ENCODE data around the gene ARFIP2.

The ARFIP2 gene

DNA sequence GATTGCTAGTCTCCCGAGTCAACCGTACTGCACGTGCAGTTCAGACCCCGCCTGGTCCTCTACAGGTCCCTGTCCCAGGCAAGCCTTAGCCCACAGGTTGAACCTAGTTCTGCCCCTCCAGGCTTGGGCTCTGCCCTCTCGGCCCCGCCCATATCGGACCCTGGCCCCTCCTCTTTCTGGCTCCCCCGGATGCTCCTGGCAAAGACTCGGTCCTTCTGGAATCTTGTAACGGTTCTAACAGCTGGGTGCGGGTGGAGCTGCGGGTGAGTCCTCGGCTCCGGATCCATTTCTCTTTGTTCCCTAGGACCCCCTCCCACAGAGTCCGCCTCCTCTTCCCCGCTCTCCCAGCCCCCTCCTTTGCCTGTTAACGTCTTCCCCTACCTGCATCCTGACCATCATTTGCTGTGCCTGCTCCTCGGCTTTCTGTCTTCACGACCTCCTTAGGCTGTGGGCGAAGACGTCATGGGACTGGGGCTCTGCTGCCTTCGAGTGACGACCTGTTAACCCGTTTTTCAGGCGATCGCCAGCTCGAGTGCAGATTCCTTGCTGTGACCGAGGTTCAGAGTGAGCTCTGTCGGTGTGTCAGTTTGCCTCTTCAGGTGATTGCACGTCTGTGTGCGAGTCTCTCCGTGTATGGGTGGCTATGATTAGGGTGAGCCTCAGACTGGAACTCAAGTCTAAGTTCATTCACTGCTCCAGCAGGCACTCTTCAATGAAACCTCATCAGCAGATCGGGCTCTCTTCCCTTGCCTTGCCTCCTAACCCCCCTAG lies 16.1 kb upstream of the ARFIP2 start, which contains the start of gene DNHD1:
DNHD1 (plus strand) TSS at position 212 of the 771 bp plus-strand sequence. CDS start 936 bp downstream, outside the sequence.
- Mint-ChIP-seq H3K27me3 (no peaks in the 10 kb centered on the region), H3K4me3 (no peak within 1 kb of the TSS), H3K9me3 (no peaks in the 10 kb centered on the region), H3K36me3 (peaks cover 24 to 61% of the 10 kb centered on the region in 2 donors), H3K27ac (no peak within 1 kb of the TSS), H3K4me1 (peaks cover 5 to 10% of the 10 kb centered on the region in 2 donors)
- DNase-seq = no peak
- ATAC-seq (replicated peaks) = no peak

DNA sequence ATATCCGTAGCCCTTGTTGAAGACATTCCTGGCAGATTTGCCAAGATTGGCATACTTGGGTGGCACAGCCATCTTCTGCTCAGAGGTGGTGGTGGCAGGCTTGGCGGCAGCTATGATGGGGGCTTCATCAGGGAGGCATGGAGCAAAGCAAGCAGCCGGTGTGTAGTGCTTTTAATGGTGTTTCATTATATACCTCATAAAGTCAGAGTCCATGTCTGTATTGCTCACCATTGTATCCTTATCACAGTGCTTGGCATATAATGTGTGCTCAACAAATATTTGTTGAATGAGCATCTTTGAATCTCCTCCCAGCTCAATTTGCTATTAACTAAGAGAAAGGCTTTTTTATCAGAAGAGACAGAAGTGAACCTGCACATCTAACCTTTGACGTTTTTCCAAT lies 8.2 kb upstream of the ARFIP2 start:
- ATAC-seq (replicated peaks) (no peak), DNase-seq (no peak)
- Mint-ChIP-seq H3K27me3 (no peaks in the 10 kb centered on the region), H3K9me3 (peaks cover 0 to 1% of the 10 kb centered on the region in 2 donors), H3K27ac (no peak overlapping the region), H3K36me3 (peaks cover 11 to 48% of the 10 kb centered on the region in 2 donors), H3K4me1 (peaks cover 2 to 4% of the 10 kb centered on the region in 2 donors), H3K4me3 (no peak overlapping the region)

DNA sequence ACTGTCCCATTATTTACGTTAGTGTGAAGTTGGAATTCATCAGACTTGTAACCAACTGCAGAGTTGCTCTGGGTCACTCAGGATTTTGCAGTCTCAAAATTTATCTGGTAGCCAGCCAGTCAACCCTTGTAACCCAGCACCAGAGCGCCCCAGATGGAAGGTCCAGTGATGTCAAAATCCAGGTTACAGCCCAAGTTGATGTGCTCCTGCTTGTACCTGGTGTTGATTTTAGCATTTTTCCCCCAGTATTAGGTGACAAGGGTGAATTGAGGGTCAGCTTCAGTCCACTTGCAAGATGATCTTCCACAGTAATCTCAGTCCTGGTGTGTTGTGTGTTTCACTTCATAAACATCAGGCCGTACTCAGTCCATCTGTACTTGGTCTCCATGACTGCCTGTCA lies 7.7 kb upstream of the ARFIP2 start:
- no peak for ATAC-seq (replicated peaks)
- Mint-ChIP-seq H3K4me1 (peaks cover 2 to 4% of the 10 kb centered on the region in 2 donors), H3K36me3 (peaks cover 11 to 44% of the 10 kb centered on the region in 2 donors), H3K27me3 (no peaks in the 10 kb centered on the region), H3K4me3 (no peak overlapping the region), H3K27ac (peak overlapping the region; percentile 10), H3K9me3 (peaks cover 0 to 1% of the 10 kb centered on the region in 2 donors)
- no peak for DNase-seq

DNA sequence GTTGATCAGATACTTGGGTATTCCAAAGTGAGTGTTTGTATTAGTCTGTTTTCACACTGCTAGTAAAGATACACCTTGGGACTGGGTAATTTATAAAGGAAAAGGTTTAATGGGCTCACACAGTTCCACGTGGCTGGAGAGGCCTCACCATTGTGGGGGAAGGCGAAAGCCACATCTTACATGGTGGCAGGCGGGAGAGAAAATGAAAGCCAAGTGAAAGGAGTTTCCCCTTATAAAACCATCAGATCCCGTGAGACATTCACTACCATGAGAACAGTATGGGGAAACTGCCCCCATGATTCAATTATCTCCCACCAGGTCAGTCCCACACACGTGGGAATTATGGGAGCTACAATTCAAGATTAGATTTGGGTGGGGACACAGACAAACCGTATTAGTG lies 7.2 kb upstream of the ARFIP2 start:
- peaks cover 2 to 8% of the 10 kb centered on the region in 2 donors for H3K4me1 Mint-ChIP-seq
- H3K27ac Mint-ChIP-seq = peak overlapping the region; percentile 10
- no peaks in the 10 kb centered on the region for H3K27me3 Mint-ChIP-seq
- peaks cover 14 to 43% of the 10 kb centered on the region in 2 donors for H3K36me3 Mint-ChIP-seq
- peaks cover 0 to 1% of the 10 kb centered on the region in 2 donors for H3K9me3 Mint-ChIP-seq
- ATAC-seq (replicated peaks) = no peak
- no peak overlapping the region for H3K4me3 Mint-ChIP-seq
- no peak for DNase-seq

DNA sequence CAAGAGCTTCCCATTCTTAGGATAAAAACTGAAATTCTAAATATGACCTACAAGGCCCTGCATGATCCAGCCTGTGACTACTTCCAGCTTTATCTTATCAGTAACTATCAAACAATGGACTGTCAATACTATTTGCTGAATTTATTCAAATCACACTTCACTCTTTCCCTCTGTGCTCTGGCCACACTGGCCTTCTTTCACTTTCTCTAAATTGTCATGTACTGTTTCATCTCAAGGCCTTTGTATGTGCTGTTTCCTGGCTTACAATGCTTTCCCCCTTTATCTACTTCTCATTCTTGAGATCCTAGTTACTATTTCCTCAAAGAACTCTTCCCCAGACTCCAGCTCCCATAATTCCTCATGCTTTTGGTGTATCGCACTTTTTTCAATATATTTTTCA lies 5.8 kb upstream of the ARFIP2 start:
- H3K36me3 Mint-ChIP-seq = peaks cover 24 to 41% of the 10 kb centered on the region in 2 donors
- H3K9me3 Mint-ChIP-seq = peaks cover 0 to 1% of the 10 kb centered on the region in 2 donors
- ATAC-seq (replicated peaks) (no peak), DNase-seq (no peak)
- H3K27me3 Mint-ChIP-seq = no peaks in the 10 kb centered on the region
- H3K4me3 Mint-ChIP-seq = no peak overlapping the region
- peaks cover 11 to 18% of the 10 kb centered on the region in 2 donors for H3K4me1 Mint-ChIP-seq
- H3K27ac Mint-ChIP-seq = no peak overlapping the region

DNA sequence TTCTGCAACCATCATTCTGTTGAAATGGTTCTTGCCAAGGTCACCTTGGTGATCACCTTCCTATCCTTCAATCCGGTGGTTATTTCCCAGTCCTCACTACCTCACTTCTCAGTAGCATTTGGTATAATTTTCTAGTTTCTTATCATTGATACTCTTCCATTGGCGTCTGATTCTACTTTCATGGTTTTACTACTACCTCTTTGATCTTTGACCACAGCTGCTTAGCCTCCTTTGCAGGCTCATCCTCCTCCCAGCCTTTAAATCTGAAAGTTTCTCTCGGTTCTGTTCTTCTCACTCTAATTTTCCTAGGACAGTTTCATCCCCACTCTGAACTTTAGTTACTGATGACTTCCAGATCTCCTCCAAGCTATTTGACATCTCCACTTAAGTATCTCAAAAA lies 5.1 kb upstream of the ARFIP2 start:
- Mint-ChIP-seq H3K27me3 (no peaks in the 10 kb centered on the region), H3K36me3 (peaks cover 25 to 36% of the 10 kb centered on the region in 2 donors), H3K27ac (no peak overlapping the region), H3K9me3 (peaks cover 0 to 1% of the 10 kb centered on the region in 2 donors), H3K4me3 (no peak overlapping the region), H3K4me1 (peaks cover 11 to 19% of the 10 kb centered on the region in 2 donors)
- DNase-seq (no peak), ATAC-seq (replicated peaks) (no peak)

DNA sequence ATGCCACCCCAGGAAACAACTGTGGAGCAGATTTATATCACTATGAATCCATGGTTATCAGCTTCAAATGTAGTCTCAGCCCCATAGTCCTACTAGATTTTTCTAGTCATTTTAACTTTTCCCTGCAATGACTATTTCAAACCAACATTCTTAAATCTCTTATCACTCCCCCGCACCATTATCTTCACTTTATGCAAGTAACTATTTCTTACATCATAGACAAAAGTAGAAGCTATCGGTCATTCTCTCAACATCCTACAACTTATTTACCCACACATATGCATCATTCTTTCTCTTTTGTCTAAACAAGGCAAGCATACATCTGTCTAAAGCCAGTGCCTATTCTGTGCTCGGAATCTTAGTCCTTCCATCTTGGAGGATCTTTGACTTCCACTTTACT lies 4.5 kb upstream of the ARFIP2 start:
- Mint-ChIP-seq H3K4me1 (peaks cover 15 to 25% of the 10 kb centered on the region in 2 donors), H3K27me3 (no peaks in the 10 kb centered on the region), H3K4me3 (no peak overlapping the region), H3K9me3 (peaks cover 0 to 1% of the 10 kb centered on the region in 2 donors), H3K27ac (no peak overlapping the region), H3K36me3 (peaks cover 25 to 40% of the 10 kb centered on the region in 2 donors)
- no peak for DNase-seq
- no peak for ATAC-seq (replicated peaks)

DNA sequence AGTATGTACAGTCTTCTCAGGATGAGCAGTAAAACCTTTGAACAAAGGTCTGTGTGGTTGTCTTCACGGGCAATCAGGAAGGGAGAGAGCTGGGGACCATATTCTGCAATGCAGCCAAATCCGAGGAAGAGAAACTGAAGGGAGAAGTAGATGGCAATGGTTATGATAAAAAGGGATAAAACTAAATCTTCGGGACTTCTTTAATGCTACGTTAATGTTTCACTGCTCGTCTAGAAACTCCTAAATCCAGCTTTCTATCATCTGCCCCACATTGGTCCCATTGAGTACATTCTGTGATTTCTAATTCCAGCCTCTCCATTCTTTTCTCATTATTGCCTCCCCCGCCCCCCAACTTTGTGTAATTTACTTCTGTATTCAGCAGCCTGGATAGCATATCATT lies 1.9 kb upstream of the ARFIP2 start:
- H3K4me3 Mint-ChIP-seq = peak overlapping the region; percentile 97 to 99
- ATAC-seq (replicated peaks) = no peak

DNA sequence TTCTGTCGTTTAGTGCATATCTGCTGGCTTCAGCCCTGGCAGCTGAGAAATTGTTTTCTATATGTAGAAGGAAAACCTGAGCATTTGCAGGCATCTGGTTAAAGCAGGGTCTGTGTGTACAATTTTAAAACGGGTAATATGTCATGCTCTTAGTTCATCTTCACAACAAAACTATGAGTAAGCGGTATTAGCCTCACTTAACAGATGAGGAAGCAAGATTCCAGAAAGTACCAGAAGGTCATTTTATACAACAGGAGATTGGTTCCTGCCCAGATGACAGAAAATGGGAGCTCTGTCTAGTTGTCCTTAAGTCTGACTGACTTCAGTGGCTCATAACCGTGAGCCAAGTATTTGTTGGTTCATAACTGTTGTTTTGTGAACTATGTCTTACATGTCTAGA lies 1.3 kb upstream of the ARFIP2 start:
- ATAC-seq (replicated peaks) (no peak), DNase-seq (no peak)
- H3K4me1 Mint-ChIP-seq = peaks cover 27 to 39% of the 10 kb centered on the region in 2 donors

More for the DNA sequence above, 1.9 kb upstream of the ARFIP2 start:
- H3K36me3 Mint-ChIP-seq = peaks cover 18 to 31% of the 10 kb centered on the region in 2 donors
- peaks cover 27 to 40% of the 10 kb centered on the region in 2 donors for H3K4me1 Mint-ChIP-seq
- no peaks in the 10 kb centered on the region for H3K27me3 Mint-ChIP-seq
- H3K9me3 Mint-ChIP-seq = no peaks in the 10 kb centered on the region
- DNase-seq = no peak
- H3K27ac Mint-ChIP-seq = peak overlapping the region; percentile 99

DNA sequence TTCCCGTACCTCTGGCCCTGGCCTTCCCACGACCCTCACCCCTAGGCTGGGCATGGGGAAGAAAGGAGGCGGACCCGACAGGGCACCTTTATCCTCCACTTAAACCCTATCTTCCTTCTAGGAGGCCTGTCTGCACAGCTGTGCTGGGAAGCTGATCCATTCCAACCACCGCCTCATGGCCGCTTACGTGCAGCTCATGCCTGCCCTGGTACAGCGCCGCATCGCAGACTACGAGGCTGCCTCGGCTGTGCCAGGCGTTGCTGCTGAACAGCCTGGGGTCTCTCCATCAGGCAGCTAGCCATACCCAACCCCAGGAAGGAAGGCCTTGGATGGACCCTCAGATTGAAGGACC lies 769 bp upstream of the ARFIP2 start:
- ATAC-seq (replicated peaks) (peak; percentile 4 to 6), DNase-seq (peak; percentile 7)
- Mint-ChIP-seq H3K4me1 (peaks cover 27 to 39% of the 10 kb centered on the region in 2 donors), H3K4me3 (peak overlapping the region; percentile 97 to 99), H3K27ac (peak overlapping the region; percentile 99), H3K27me3 (no peaks in the 10 kb centered on the region), H3K36me3 (peaks cover 26 to 39% of the 10 kb centered on the region in 2 donors), H3K9me3 (no peaks in the 10 kb centered on the region)

More for the DNA sequence above, 1.3 kb upstream of the ARFIP2 start:
- Mint-ChIP-seq H3K36me3 (peaks cover 21 to 35% of the 10 kb centered on the region in 2 donors), H3K4me3 (peak overlapping the region; percentile 97 to 99), H3K27ac (peak overlapping the region; percentile 99), H3K9me3 (no peaks in the 10 kb centered on the region), H3K27me3 (no peaks in the 10 kb centered on the region)

DNA sequence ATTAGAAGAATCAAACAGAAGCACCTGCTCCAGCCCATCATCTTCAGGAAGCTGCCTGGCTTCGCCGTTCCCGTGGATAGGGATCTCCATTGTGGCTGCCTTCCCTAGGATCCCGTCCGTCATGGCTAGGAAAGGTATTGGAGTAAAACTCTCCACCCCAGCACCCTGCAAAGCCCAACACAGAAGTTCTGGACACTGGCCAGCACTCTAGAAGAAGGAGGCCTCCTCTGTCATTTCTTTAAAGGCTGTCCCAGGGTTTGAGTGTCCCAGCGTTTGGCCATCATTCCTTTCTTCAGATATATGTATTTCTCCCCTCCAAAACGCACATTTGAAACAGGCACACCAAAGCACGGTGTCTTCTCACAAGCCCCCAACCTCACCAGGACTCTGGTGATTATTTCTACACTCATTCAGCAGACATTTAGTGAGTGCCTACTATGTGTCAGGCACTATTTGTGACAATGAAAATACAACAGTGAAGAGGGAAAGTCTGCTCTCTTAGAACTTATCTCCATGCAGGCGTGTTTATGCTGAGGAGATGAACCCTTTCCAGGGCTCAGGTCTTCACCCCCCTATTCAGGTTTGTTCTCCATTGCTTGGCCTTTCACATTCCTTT lies 724 bp downstream of the ARFIP2 start:
- Mint-ChIP-seq H3K4me1 (peaks cover 27 to 39% of the 10 kb centered on the region in 2 donors), H3K4me3 (peak overlapping the region; percentile 97 to 99), H3K9me3 (no peaks in the 10 kb centered on the region), H3K27ac (peak overlapping the region; percentile 99), H3K27me3 (no peaks in the 10 kb centered on the region), H3K36me3 (peaks cover 29 to 43% of the 10 kb centered on the region in 2 donors)
- DNase-seq (no peak), ATAC-seq (replicated peaks) (no peak)

DNA sequence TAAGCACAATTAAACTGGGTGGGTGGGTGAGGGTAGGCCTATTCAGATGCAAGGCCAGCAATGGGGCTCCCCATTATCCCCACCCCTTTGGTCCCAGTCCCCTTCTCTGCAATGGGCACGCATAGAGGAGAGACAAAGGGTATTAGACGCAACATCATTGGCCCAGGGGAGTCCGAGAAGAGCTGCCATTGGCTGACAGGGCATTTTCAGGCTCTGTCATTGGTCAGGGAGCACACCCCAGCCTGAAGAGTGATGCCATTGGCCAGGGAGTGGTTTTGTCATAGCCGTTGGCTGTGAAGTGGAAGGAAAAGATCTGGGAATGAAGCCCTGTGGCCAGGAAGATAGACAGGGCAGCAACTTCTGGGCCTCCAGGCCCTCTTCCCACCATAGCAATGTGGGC lies 4.6 kb downstream of the ARFIP2 start:
- Mint-ChIP-seq H3K9me3 (no peaks in the 10 kb centered on the region), H3K27ac (no peak overlapping the region), H3K27me3 (no peaks in the 10 kb centered on the region), H3K36me3 (peaks cover 15 to 30% of the 10 kb centered on the region in 2 donors), H3K4me1 (peaks cover 30 to 38% of the 10 kb centered on the region in 2 donors), H3K4me3 (no peak overlapping the region)
- DNase-seq = no peak
- ATAC-seq (replicated peaks) = no peak

DNA sequence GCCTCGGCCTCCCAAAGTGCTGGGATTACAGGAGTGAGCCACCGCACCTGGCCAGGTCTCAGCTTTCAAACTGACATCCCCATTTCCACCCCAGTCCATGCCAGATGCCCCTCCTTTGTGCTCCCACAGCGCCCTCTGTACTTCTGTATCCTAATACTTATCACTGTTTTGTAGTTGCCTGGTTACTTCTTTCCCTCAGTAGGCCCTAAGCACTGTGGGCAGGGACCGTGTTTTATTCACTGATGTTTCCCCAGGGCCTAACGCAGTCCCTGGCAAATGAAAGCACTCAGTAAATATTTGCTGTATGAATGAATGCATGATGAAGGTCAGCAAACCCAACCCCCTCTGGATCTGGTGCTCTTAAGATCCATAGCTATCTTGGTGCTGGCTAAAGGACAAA lies 5.2 kb downstream of the ARFIP2 start:
- no peak for DNase-seq
- no peaks in the 10 kb centered on the region for H3K27me3 Mint-ChIP-seq
- H3K36me3 Mint-ChIP-seq = peaks cover 15 to 25% of the 10 kb centered on the region in 2 donors
- no peak overlapping the region for H3K27ac Mint-ChIP-seq
- ATAC-seq (replicated peaks) = no peak
- H3K4me3 Mint-ChIP-seq = no peak overlapping the region
- H3K4me1 Mint-ChIP-seq = peaks cover 28 to 34% of the 10 kb centered on the region in 2 donors
- no peaks in the 10 kb centered on the region for H3K9me3 Mint-ChIP-seq

DNA sequence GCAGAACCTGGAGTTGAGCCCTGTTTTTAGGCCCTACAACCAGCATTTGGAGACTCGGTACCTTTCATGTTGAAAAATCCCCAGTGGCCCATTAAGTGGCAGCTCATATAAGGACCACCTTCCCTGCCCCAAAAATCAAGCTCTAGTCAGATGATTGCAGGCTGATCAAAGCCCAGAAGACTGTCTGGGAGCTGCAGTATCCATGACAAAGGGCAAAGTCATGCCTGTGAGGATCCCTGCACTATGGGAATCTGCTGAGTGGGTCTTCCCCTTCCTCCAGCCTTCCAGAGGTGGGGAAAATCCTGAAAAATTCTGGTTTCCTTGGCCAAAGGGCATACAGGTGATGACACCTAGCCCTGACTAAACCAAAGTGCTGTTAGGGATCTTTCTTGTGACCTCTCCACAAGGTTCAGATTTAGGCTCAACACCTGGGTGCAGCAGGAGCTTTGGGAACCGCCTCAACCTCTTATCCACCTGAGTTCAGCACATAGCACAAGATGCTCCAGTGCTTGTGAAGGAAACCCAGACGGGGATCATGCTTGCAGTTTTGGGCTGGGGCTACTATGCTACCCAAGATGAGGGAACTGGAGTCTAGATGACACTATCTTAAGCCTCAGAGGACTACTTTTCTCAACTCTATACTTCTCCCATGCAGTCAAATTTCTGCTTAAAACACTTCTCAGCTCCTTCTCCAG lies 6.2 kb downstream of the ARFIP2 start:
- H3K4me3 Mint-ChIP-seq = no peak overlapping the region

More for the DNA sequence above, 6.2 kb downstream of the ARFIP2 start:
- ATAC-seq (replicated peaks) (no peak), DNase-seq (no peak)
- Mint-ChIP-seq H3K27me3 (no peaks in the 10 kb centered on the region), H3K27ac (no peak overlapping the region), H3K36me3 (peaks cover 15 to 25% of the 10 kb centered on the region in 2 donors), H3K9me3 (no peaks in the 10 kb centered on the region), H3K4me1 (peaks cover 20 to 25% of the 10 kb centered on the region in 2 donors)

All from stimulated activated naive B cell treated with anti-CD40 and anti-IgM and Interleukin-4, amounts not matched to agents 10 μg/mL and 1 μg/mL and 100 μg/mL, for 72 hours (primary cell).